Naive thymus-derived CD4-positive, alpha-beta T cell (primary cell): ENCODE results near the gene SNRK. TPM values are rescaled to one million over a fixed set of nuclear protein-coding genes. Genes with fewer than 3 reads are reported as not detected.
A peak's percentile ranks its signal among the peaks of the same experiment; 100 is the strongest.

Experiments used
- ATAC-seq: fragments of 150-1000 bp; cut with Tn5 transposase; 2 replicates; pipeline ENCODE4 v1.10.0; 2021; ENCODE audit warnings: mild to moderate bottlenecking, moderate library complexity
- CTCF ChIA-PET: fragments of 350-600 bp; sonication (Branson Sonifier 250); formaldehyde crosslinking; loops from one replicate; lab custom pipeline; 2021; ENCODE audit warnings: antibody characterized with exemption; lab: Charles Lee
- POLR2A ChIA-PET: fragments of 350-600 bp; sonication (Branson Sonifier 250); formaldehyde crosslinking; loops from one replicate; lab custom pipeline; 2021; ENCODE audit warnings: antibody characterized with exemption, inconsistent platforms; lab: Charles Lee
- DNase-seq, 9 donors: peaks; one replicate each; pipeline versions ENCODE4 v3.0.0 to v3.0.0-alpha.2; 2020 to 2022; ENCODE audit warnings: mixed read lengths in 1 of 9
- H3K27ac ChIP-seq: one replicate; pipeline ENCODE4 v1.7.0; 2013; ENCODE audit warnings: mild to moderate bottlenecking, low read depth, low read length, moderate library complexity
- H3K27me3 ChIP-seq, 2 donors: one replicate each; pipeline ENCODE4 v1.7.0; 2013; ENCODE audit warnings: low read length in 2 of 2, mild to moderate bottlenecking in 2 of 2, moderate library complexity in 2 of 2; ENCODE audit not compliant: control insufficient read depth in 2 of 2, insufficient read depth in 2 of 2
- H3K36me3 ChIP-seq, 3 experiments: 1 replicate in 2 of 3; 2 replicates in 1 of 3; pipeline ENCODE4 v1.7.0; 2013; ENCODE audit warnings: low read length in 3 of 3, mild to moderate bottlenecking in 3 of 3, moderate library complexity in 1 of 3; ENCODE audit not compliant: insufficient read depth in 3 of 3, control insufficient read depth in 2 of 3
- H3K4me1 ChIP-seq, 2 donors: one replicate each; pipeline ENCODE4 v1.7.0; 2013; ENCODE audit warnings: low read length in 2 of 2, mild to moderate bottlenecking in 2 of 2, moderate library complexity in 1 of 2; ENCODE audit not compliant: control insufficient read depth in 2 of 2, insufficient read depth in 2 of 2
- H3K4me3 ChIP-seq: 2 replicates; pipeline ENCODE4 v1.7.0; 2013; ENCODE audit warnings: mild to moderate bottlenecking, low read length
- H3K9me3 ChIP-seq, 3 experiments: 1 replicate in 2 of 3; 2 replicates in 1 of 3; pipeline ENCODE4 v1.7.0; 2013; ENCODE audit warnings: low read length in 3 of 3; ENCODE audit not compliant: control insufficient read depth in 2 of 3
- H3K27ac Mint-ChIP-seq, 9 donors: one replicate each; pipeline ENCODE4 v1.8.0; 2020 to 2022; ENCODE audit warnings: mixed read lengths in 9 of 9, mild to moderate bottlenecking in 8 of 9, moderate library complexity in 5 of 9, inconsistent platforms in 2 of 9
- H3K27me3 Mint-ChIP-seq, 5 donors: one replicate each; pipeline ENCODE4 v1.8.0; 2021 to 2022; ENCODE audit warnings: mixed read lengths in 5 of 5, mild to moderate bottlenecking in 1 of 5
- H3K36me3 Mint-ChIP-seq, 5 donors: one replicate each; pipeline ENCODE4 v1.8.0; 2020 to 2022; ENCODE audit warnings: mixed read lengths in 5 of 5, mild to moderate bottlenecking in 3 of 5, inconsistent platforms in 1 of 5
- H3K4me1 Mint-ChIP-seq, 7 donors: one replicate each; pipeline ENCODE4 v1.8.0; 2020 to 2022; ENCODE audit warnings: mixed read lengths in 7 of 7, mild to moderate bottlenecking in 3 of 7, inconsistent platforms in 1 of 7
- H3K4me3 Mint-ChIP-seq, 10 donors: one replicate each; pipeline ENCODE4 v1.8.0; 2020 to 2022; ENCODE audit warnings: mild to moderate bottlenecking in 10 of 10, mixed read lengths in 10 of 10, moderate library complexity in 6 of 10, inconsistent platforms in 2 of 10
- H3K9me3 Mint-ChIP-seq, 11 donors: one replicate each; pipeline ENCODE4 v1.8.0; 2020 to 2022; ENCODE audit warnings: mixed read lengths in 11 of 11, mild to moderate bottlenecking in 4 of 11, inconsistent platforms in 1 of 11, moderate library complexity in 1 of 11
- intact Hi-C, 2 donors: fragments of 100-400 bp; cut with micrococcal nuclease; formaldehyde crosslinking; loops; one replicate each; pipeline ENCODE4 v1.15.1; 2023
- polyA plus RNA-seq, 2 donors: library from polyadenylated mRNA; unstranded; fragments of 300-500 nt; fragmentation: Illumina TruSeq; gene quantifications; one replicate each; pipeline ENCODE4 v1.2.3, GENCODE V29; 2021
- total RNA-seq, 6 experiments: library from RNA in 5 of 6; stranded (reverse) in 5 of 6; gene quantifications; 1 replicate in 5 of 6; 2 replicates in 1 of 6; pipeline ENCODE4 v1.2.3 and lab custom pipeline; 2021 to 2026

The SNRK gene
- total and polyA plus RNA-seq, 7 experiments from 2014 or later, result 63.4 to 176 (median 115) TPM

- peak overlapping the region in 8 of 9 donors; percentile 26 to 88 (median 40) for H3K27ac Mint-ChIP-seq
- POLR2A ChIA-PET, result interaction anchor here (1.0 to 2.1 kb wide), 9 partner anchors 10 to 415 kb away, joined by 3 to 6 read pairs (median 5); partner anchors contain the start of gene SNRK
- CTCF ChIA-PET, result interaction anchor here (0.5 to 3.4 kb wide), 23 partner anchors 10 to 417 kb away, joined by 3 to 42 read pairs (median 4); no protein-coding TSS in a partner anchor
These were observed 92.0 kb downstream of the SNRK start for GRCh38 chr3:43378066-43378935.

GRCh38 chr3:43379343-43379742 is 93.0 kb downstream of the SNRK start:
- H3K4me1 ChIP-seq, result peaks cover 6 to 10% of the 10 kb centered on the region in 2 donors
- ChIA-PET POLR2A (interaction anchor here (1.1 to 2.3 kb wide), 4 partner anchors 10 to 357 kb away, joined by 3 to 15 read pairs (median 4); partner anchors contain the start of gene SNRK), CTCF (interaction anchor here (0.8 to 3.4 kb wide), 7 partner anchors 10 to 417 kb away, joined by 3 to 42 read pairs (median 3); no protein-coding TSS in a partner anchor)
- H3K36me3 ChIP-seq, result no peaks in the 10 kb centered on the region
- ATAC-seq, result no peak
- no peak overlapping the region for H3K27ac ChIP-seq
- Mint-ChIP-seq H3K27me3 (peaks cover 0 to 13% (median 0%) of the 10 kb centered on the region in 5 donors), H3K9me3 (peaks cover 0 to 3% (median 0%) of the 10 kb centered on the region in 11 donors), H3K4me3 (no peak overlapping the region), H3K36me3 (peaks cover 0 to 7% (median 0%) of the 10 kb centered on the region in 5 donors), H3K4me1 (peaks cover 9 to 29% (median 19%) of the 10 kb centered on the region in 7 donors), H3K27ac (peak overlapping the region in 4 of 9 donors; percentile 20 to 66 (median 32))
- DNase-seq, result no peak
- H3K4me3 ChIP-seq, result no peak overlapping the region
- no peaks in the 10 kb centered on the region for H3K27me3 ChIP-seq
- H3K9me3 ChIP-seq, result no peaks in the 10 kb centered on the region
- intact Hi-C loops, result loop anchor here (2.0 to 5.0 kb wide), 4 partner anchors 83 to 272 kb away; partner anchors contain the start of genes POMGNT2 (in 1 of the 2) and SNRK (in 1 of the 2)

More at GRCh38 chr3:43378066-43378935, 92.0 kb downstream of the SNRK start:
- peaks cover 0 to 12% (median 0%) of the 10 kb centered on the region in 5 donors for H3K27me3 Mint-ChIP-seq
- peaks cover 0 to 7% (median 0%) of the 10 kb centered on the region in 5 donors for H3K36me3 Mint-ChIP-seq
- Histone ChIP-seq H3K4me1 (peaks cover 6 to 10% of the 10 kb centered on the region in 2 donors), H3K4me3 (no peak overlapping the region), H3K27ac (no peak overlapping the region), H3K9me3 (no peaks in the 10 kb centered on the region), H3K27me3 (no peaks in the 10 kb centered on the region), H3K36me3 (no peaks in the 10 kb centered on the region)
- no peak overlapping the region for H3K4me3 Mint-ChIP-seq
- H3K4me1 Mint-ChIP-seq, result peaks cover 6 to 29% (median 19%) of the 10 kb centered on the region in 7 donors
- peak; percentile 94 for ATAC-seq
- intact Hi-C loops, result loop anchor here (1.0 to 5.0 kb wide), 11 partner anchors 11 to 417 kb away; partner anchors contain the start of genes SNRK (in 2 of the 2) and POMGNT2 (in 1 of the 2)
- peak; percentile 30 to 78 (median 71) for DNase-seq
- peaks cover 0 to 2% (median 0%) of the 10 kb centered on the region in 11 donors for H3K9me3 Mint-ChIP-seq

GRCh38 chr3:43388175-43388574 is 101.8 kb downstream of the SNRK start:
- H3K27ac Mint-ChIP-seq, result peak overlapping the region in 8 of 9 donors; percentile 47 to 97 (median 92)
- ATAC-seq, result no peak
- ChIA-PET CTCF (interaction anchor here (0.5 to 2.3 kb wide), 5 partner anchors 10 to 226 kb away, joined by 4 to 13 read pairs (median 6); no protein-coding TSS in a partner anchor), POLR2A (interaction anchor here (0.6 to 3.1 kb wide), 8 partner anchors 8 to 135 kb away, joined by 3 to 15 read pairs (median 6); partner anchors contain the start of gene SNRK)
- Histone ChIP-seq H3K27me3 (no peaks in the 10 kb centered on the region), H3K4me3 (no peak overlapping the region), H3K27ac (no peak overlapping the region), H3K36me3 (no peaks in the 10 kb centered on the region), H3K4me1 (peaks cover 30 to 39% of the 10 kb centered on the region in 2 donors), H3K9me3 (no peaks in the 10 kb centered on the region)
- peaks cover 0 to 13% (median 0%) of the 10 kb centered on the region in 5 donors for H3K36me3 Mint-ChIP-seq
- intact Hi-C loops, result loop anchor here (2.0 to 5.0 kb wide), 2 partner anchors 114 to 115 kb away; no protein-coding TSS in a partner anchor
- H3K4me3 Mint-ChIP-seq, result peak overlapping the region in 4 of 10 donors; percentile 0 to 75 (median 48)
- DNase-seq, result no peak
- peaks cover 0 to 16% (median 0%) of the 10 kb centered on the region in 5 donors for H3K27me3 Mint-ChIP-seq
- H3K9me3 Mint-ChIP-seq, result peaks cover 0 to 10% (median 0%) of the 10 kb centered on the region in 11 donors
- peaks cover 37 to 74% (median 58%) of the 10 kb centered on the region in 7 donors for H3K4me1 Mint-ChIP-seq

GRCh38 chr3:43388915-43389314 is 102.6 kb downstream of the SNRK start:
- peak overlapping the region; percentile 85 to 97 (median 94) for H3K27ac Mint-ChIP-seq
- DNase-seq (peak in 3 of 9 donors; percentile 20 to 27 (median 25)), ATAC-seq (no peak)
- peaks cover 0 to 17% (median 0%) of the 10 kb centered on the region in 5 donors for H3K36me3 Mint-ChIP-seq
- Histone ChIP-seq H3K27ac (peak overlapping the region; percentile 50), H3K27me3 (no peaks in the 10 kb centered on the region), H3K4me1 (peaks cover 30 to 39% of the 10 kb centered on the region in 2 donors), H3K36me3 (no peaks in the 10 kb centered on the region), H3K9me3 (no peaks in the 10 kb centered on the region), H3K4me3 (no peak overlapping the region)
- ChIA-PET CTCF (interaction anchor here (0.5 to 2.3 kb wide), 15 partner anchors 9 to 427 kb away, joined by 3 to 13 read pairs (median 4); no protein-coding TSS in a partner anchor), POLR2A (interaction anchor here (0.6 to 3.1 kb wide), 22 partner anchors 9 to 821 kb away, joined by 3 to 15 read pairs (median 4); partner anchors contain the start of gene SNRK)
- H3K4me3 Mint-ChIP-seq, result peak overlapping the region in 9 of 10 donors; percentile 24 to 81 (median 60)
- peaks cover 0 to 16% (median 0%) of the 10 kb centered on the region in 5 donors for H3K27me3 Mint-ChIP-seq
- peaks cover 40 to 81% (median 64%) of the 10 kb centered on the region in 7 donors for H3K4me1 Mint-ChIP-seq
- H3K9me3 Mint-ChIP-seq, result peaks cover 0 to 14% (median 0%) of the 10 kb centered on the region in 11 donors
- intact Hi-C loops, result loop anchor here (1.0 to 5.0 kb wide), 8 partner anchors 11 to 209 kb away; partner anchors contain the start of gene SNRK (in 1 of the 2)

GRCh38 chr3:43389388-43390254 is 103.3 kb downstream of the SNRK start:
- Histone ChIP-seq H3K27me3 (no peaks in the 10 kb centered on the region), H3K27ac (peak overlapping the region; percentile 50), H3K36me3 (no peaks in the 10 kb centered on the region), H3K4me1 (peaks cover 30 to 39% of the 10 kb centered on the region in 2 donors), H3K4me3 (peak overlapping the region; percentile 18), H3K9me3 (no peaks in the 10 kb centered on the region)
- H3K9me3 Mint-ChIP-seq, result peaks cover 0 to 12% (median 0%) of the 10 kb centered on the region in 11 donors
- H3K36me3 Mint-ChIP-seq, result peaks cover 0 to 16% (median 0%) of the 10 kb centered on the region in 5 donors
- peaks cover 40 to 83% (median 70%) of the 10 kb centered on the region in 7 donors for H3K4me1 Mint-ChIP-seq
- ATAC-seq (peak; percentile 98), DNase-seq (peak in 8 of 9 donors; percentile 58 to 91 (median 85))
- H3K4me3 Mint-ChIP-seq, result peak overlapping the region in 9 of 10 donors; percentile 48 to 81 (median 60)
- peaks cover 0 to 12% (median 0%) of the 10 kb centered on the region in 5 donors for H3K27me3 Mint-ChIP-seq
- ChIA-PET CTCF (interaction anchor here (0.6 to 2.3 kb wide), 13 partner anchors 9 to 428 kb away, joined by 3 to 13 read pairs (median 3); no protein-coding TSS in a partner anchor), POLR2A (interaction anchor here (0.6 to 3.1 kb wide), 21 partner anchors 9 to 455 kb away, joined by 3 to 15 read pairs (median 4); partner anchors contain the start of gene SNRK)
- peak overlapping the region; percentile 85 to 97 (median 94) for H3K27ac Mint-ChIP-seq
- intact Hi-C loops, result loop anchor here (1.0 to 10.0 kb wide), 10 partner anchors 11 to 585 kb away; partner anchors contain the start of genes ACKR2 (in 1 of the 2), ANO10 (in 1 of the 2), HIGD1A (in 1 of the 2) and SNRK (in 1 of the 2)
